Gastrocnemius medialis (tissue), 4 donors: ENCODE results near the gene TENT4B. TPM values are rescaled to one million over a fixed set of nuclear protein-coding genes. Genes with fewer than 3 reads are reported as not detected.

Experiments used
- ATAC-seq, 2 donors: fragments of 150-250 bp; one replicate each; pipeline ENCODE4 v1.9.1; 2016
- DNase-seq, 2 donors: peaks; one replicate each; pipeline ENCODE4 v3.0.0-alpha.2; 2019
- H3K27ac ChIP-seq, 4 donors: fragments of 200-600 bp; sonication (generic); 1 replicate in 1 of 4; 2 replicates in 3 of 4; pipeline ENCODE4 v1.5.1; 2016 to 2018; ENCODE audit warnings: mild to moderate bottlenecking in 2 of 4, moderate library complexity in 1 of 4
- H3K27me3 ChIP-seq, 3 donors: fragments of 200-600 bp; sonication (generic) in 2 of 3; 1 replicate in 1 of 3; 2 replicates in 2 of 3; pipeline versions ENCODE4 v1.5.1 to v1.6.0; 2016 to 2019; ENCODE audit warnings: mild to moderate bottlenecking in 1 of 3, moderate library complexity in 1 of 3
- H3K36me3 ChIP-seq, 2 donors: fragments of 200-600 bp; sonication (generic) in 1 of 2; one replicate each; pipeline ENCODE4 v1.5.1; 2017 to 2018
- H3K4me1 ChIP-seq, 2 donors: fragments of 200-600 bp; sonication (generic) in 1 of 2; one replicate each; pipeline ENCODE4 v1.5.1; 2016 to 2017; ENCODE audit warnings: mild to moderate bottlenecking in 2 of 2
- H3K4me3 ChIP-seq, 4 donors: fragments of 200-600 bp; sonication (generic) in 3 of 4; 1 replicate in 1 of 4; 2 replicates in 3 of 4; pipeline ENCODE4 v1.5.1; 2016 to 2019; ENCODE audit warnings: mild to moderate bottlenecking in 2 of 4
- H3K9me3 ChIP-seq, 3 donors: fragments of 200-600 bp; sonication (generic) in 2 of 3; 1 replicate in 1 of 3; 2 replicates in 2 of 3; pipeline ENCODE4 v1.5.1; 2016 to 2019
- CTCF ChIP-seq, 5 experiments: fragments of 450-650 bp in 3 of 5; fragments of 200-600 bp in 2 of 5; sonication (generic) in 2 of 5; IDR thresholded peaks in 4 of 5; conservative IDR thresholded peaks in 1 of 5; 1 replicate in 4 of 5; 2 replicates in 1 of 5; pipeline ENCODE4 v1.5.1; 2016 to 2019; ENCODE audit warnings: antibody characterized with exemption in 5 of 5, mild to moderate bottlenecking in 3 of 5, moderate library complexity in 3 of 5
- POLR2A ChIP-seq, 2 donors: fragments of 450-650 bp; IDR thresholded peaks; one replicate each; pipeline ENCODE4 v1.6.1; 2017; ENCODE audit warnings: antibody characterized with exemption in 2 of 2, mild to moderate bottlenecking in 2 of 2, moderate library complexity in 2 of 2
- in situ Hi-C, 4 donors: fragments of 200-750 bp; cut with MboI; loops; one replicate each; pipeline versions ENCODE4 v1.15.0 to v1.8.0; 2017; ENCODE audit warnings: low sequenced_read_pairs in 4 of 4
- intact Hi-C: fragments of 100-400 bp; cut with DNase I; formaldehyde crosslinking; loops from one replicate; pipeline ENCODE4 v1.15.1; 2023; ENCODE audit warnings: low total_unique reads
- total RNA-seq, 4 donors: library from RNA; depleted of rRNA; stranded (reverse); fragments of >200 nt; gene quantifications; one replicate each; pipeline versions ENCODE4 v1.1.0 to v1.2.3, GENCODE V29; 2016

TENT4B gene
- total RNA-seq, 4 donors from 2014 or later: 5.7 to 12.2 (median 7.0) TPM

GRCh38 chr16:50265260-50265659 is 112.2 kb downstream of the TENT4B start:
- in situ Hi-C loops (no loop called here), intact Hi-C loops (no loop called here)
- Histone ChIP-seq H3K36me3 (no peaks in the 10 kb centered on the region), H3K9me3 (no peaks in the 10 kb centered on the region), H3K27me3 (peaks cover 0 to 11% (median 0%) of the 10 kb centered on the region in 3 donors), H3K27ac (no peak overlapping the region), H3K4me3 (no peak overlapping the region), H3K4me1 (peaks cover 0 to 3% of the 10 kb centered on the region in 2 donors)
- TF ChIP-seq POLR2A (IDR thresholded peaks at IDR 0.05) (no peak), CTCF (IDR thresholded peaks at IDR 0.05 in 4 of 5, conservative IDR thresholded peaks at IDR 0.05 in 1 of 5) (no peak)
- DNase-seq (no peak), ATAC-seq (no peak)

GRCh38 chr16:50265716-50266336 is 112.7 kb downstream of the TENT4B start:
- DNase-seq (no peak), ATAC-seq (no peak)

GRCh38 chr16:50266337-50267091 is 113.4 kb downstream of the TENT4B start, which contains the start of gene ADCY7:
Gene ADCY7, plus strand, starts transcription at chr16:50266551. Its CDS starts 21,629 bp downstream, at chr16:50288180.
- in situ Hi-C loops (no loop called here), intact Hi-C loops (no loop called here)
- peak; percentile 22 to 41 for DNase-seq
- no peak for TF ChIP-seq CTCF (IDR thresholded peaks at IDR 0.05 in 4 of 5, conservative IDR thresholded peaks at IDR 0.05 in 1 of 5)
- TF ChIP-seq POLR2A (IDR thresholded peaks at IDR 0.05): no peak
- H3K9me3 ChIP-seq: no peaks in the 10 kb centered on the region
- peaks cover 0 to 3% of the 10 kb centered on the region in 2 donors for H3K4me1 ChIP-seq
- H3K27ac ChIP-seq: peak within 1 kb of the TSS in 3 of 4 donors; percentile 31 to 47 (median 44)
- H3K27me3 ChIP-seq: no peaks in the 10 kb centered on the region
- H3K4me3 ChIP-seq: peak within 1 kb of the TSS in 3 of 4 donors; percentile 13 to 33 (median 21)
- no peaks in the 10 kb centered on the region for H3K36me3 ChIP-seq
- peak in 1 of 2 donors; percentile 78 for ATAC-seq

More at GRCh38 chr16:50265716-50266336, 112.7 kb downstream of the TENT4B start:
- Histone ChIP-seq H3K4me3 (peak overlapping the region in 2 of 4 donors; percentile 13 to 33), H3K4me1 (peaks cover 0 to 3% of the 10 kb centered on the region in 2 donors), H3K36me3 (no peaks in the 10 kb centered on the region), H3K27me3 (peaks cover 0 to 6% (median 0%) of the 10 kb centered on the region in 3 donors), H3K27ac (peak overlapping the region in 2 of 4 donors; percentile 31 to 47), H3K9me3 (no peaks in the 10 kb centered on the region)
- in situ Hi-C loops (no loop called here), intact Hi-C loops (no loop called here)
- TF ChIP-seq CTCF (IDR thresholded peaks at IDR 0.05 in 4 of 5, conservative IDR thresholded peaks at IDR 0.05 in 1 of 5) (no peak), POLR2A (IDR thresholded peaks at IDR 0.05) (no peak)

- Histone ChIP-seq H3K9me3 (no peaks in the 10 kb centered on the region), H3K4me3 (peak overlapping the region in 1 of 4 donors; percentile 33), H3K27me3 (no peaks in the 10 kb centered on the region), H3K36me3 (no peaks in the 10 kb centered on the region), H3K27ac (peak overlapping the region in 1 of 4 donors; percentile 9), H3K4me1 (peaks cover 0 to 3% of the 10 kb centered on the region in 2 donors)
- in situ Hi-C loops: no loop called here
- intact Hi-C loops: no loop called here
- no peak for TF ChIP-seq POLR2A (IDR thresholded peaks at IDR 0.05)
- no peak for TF ChIP-seq CTCF (IDR thresholded peaks at IDR 0.05 in 4 of 5, conservative IDR thresholded peaks at IDR 0.05 in 1 of 5)
- ATAC-seq (no peak), DNase-seq (no peak)
Observed at GRCh38 chr16:50267151-50267631, 114.1 kb downstream of the TENT4B start.
